C4-2B (cell line): Measurements from ENCODE around the gene RIPOR3.

Source experiments
- CTCF ChIP-seq: fragments of 450-650 bp; conservative IDR thresholded peaks from 2 replicates; pipeline ENCODE4 v1.5.1; 2017; ENCODE audit warnings: mild to moderate bottlenecking
- ZFX ChIP-seq: fragments of 450-650 bp; IDR thresholded peaks from 2 replicates; pipeline ENCODE4 v1.6.1; 2017

GRCh38 chr20:50678169-50678898 lies 13.0 kb downstream of the RIPOR3 start:
- TF ChIP-seq ZFX = no peak
- TF ChIP-seq CTCF = no peak
